Naive thymus-derived CD4-positive, alpha-beta T cell (primary cell): ENCODE results near the gene NBEA. TPM values are rescaled to one million over a fixed set of nuclear protein-coding genes. Genes with fewer than 3 reads are reported as not detected.
"Not testable (repeated sequence)": the region's sequence is repeated elsewhere in the genome, so short reads cannot be mapped to it uniquely, and the experiment has no call there.

Experiments used
- ATAC-seq: fragments of 150-1000 bp; cut with Tn5 transposase; 2 replicates; pipeline ENCODE4 v1.10.0; 2021; ENCODE audit warnings: mild to moderate bottlenecking, moderate library complexity
- CTCF ChIA-PET: fragments of 350-600 bp; sonication (Branson Sonifier 250); formaldehyde crosslinking; loops from one replicate; lab custom pipeline; 2021; ENCODE audit warnings: antibody characterized with exemption; lab: Charles Lee
- POLR2A ChIA-PET: fragments of 350-600 bp; sonication (Branson Sonifier 250); formaldehyde crosslinking; loops from one replicate; lab custom pipeline; 2021; ENCODE audit warnings: antibody characterized with exemption, inconsistent platforms; lab: Charles Lee
- DNase-seq, 9 donors: peaks; one replicate each; pipeline versions ENCODE4 v3.0.0 to v3.0.0-alpha.2; 2020 to 2022; ENCODE audit warnings: mixed read lengths in 1 of 9
- H3K27ac ChIP-seq: one replicate; pipeline ENCODE4 v1.7.0; 2013; ENCODE audit warnings: mild to moderate bottlenecking, low read depth, low read length, moderate library complexity
- H3K27me3 ChIP-seq, 2 donors: one replicate each; pipeline ENCODE4 v1.7.0; 2013; ENCODE audit warnings: low read length in 2 of 2, mild to moderate bottlenecking in 2 of 2, moderate library complexity in 2 of 2; ENCODE audit not compliant: control insufficient read depth in 2 of 2, insufficient read depth in 2 of 2
- H3K36me3 ChIP-seq, 3 experiments: 1 replicate in 2 of 3; 2 replicates in 1 of 3; pipeline ENCODE4 v1.7.0; 2013; ENCODE audit warnings: low read length in 3 of 3, mild to moderate bottlenecking in 3 of 3, moderate library complexity in 1 of 3; ENCODE audit not compliant: insufficient read depth in 3 of 3, control insufficient read depth in 2 of 3
- H3K4me1 ChIP-seq, 2 donors: one replicate each; pipeline ENCODE4 v1.7.0; 2013; ENCODE audit warnings: low read length in 2 of 2, mild to moderate bottlenecking in 2 of 2, moderate library complexity in 1 of 2; ENCODE audit not compliant: control insufficient read depth in 2 of 2, insufficient read depth in 2 of 2
- H3K4me3 ChIP-seq: 2 replicates; pipeline ENCODE4 v1.7.0; 2013; ENCODE audit warnings: mild to moderate bottlenecking, low read length
- H3K9me3 ChIP-seq, 3 experiments: 1 replicate in 2 of 3; 2 replicates in 1 of 3; pipeline ENCODE4 v1.7.0; 2013; ENCODE audit warnings: low read length in 3 of 3; ENCODE audit not compliant: control insufficient read depth in 2 of 3
- H3K27ac Mint-ChIP-seq, 9 donors: one replicate each; pipeline ENCODE4 v1.8.0; 2020 to 2022; ENCODE audit warnings: mixed read lengths in 9 of 9, mild to moderate bottlenecking in 8 of 9, moderate library complexity in 5 of 9, inconsistent platforms in 2 of 9
- H3K27me3 Mint-ChIP-seq, 5 donors: one replicate each; pipeline ENCODE4 v1.8.0; 2021 to 2022; ENCODE audit warnings: mixed read lengths in 5 of 5, mild to moderate bottlenecking in 1 of 5
- H3K36me3 Mint-ChIP-seq, 5 donors: one replicate each; pipeline ENCODE4 v1.8.0; 2020 to 2022; ENCODE audit warnings: mixed read lengths in 5 of 5, mild to moderate bottlenecking in 3 of 5, inconsistent platforms in 1 of 5
- H3K4me1 Mint-ChIP-seq, 7 donors: one replicate each; pipeline ENCODE4 v1.8.0; 2020 to 2022; ENCODE audit warnings: mixed read lengths in 7 of 7, mild to moderate bottlenecking in 3 of 7, inconsistent platforms in 1 of 7
- H3K4me3 Mint-ChIP-seq, 10 donors: one replicate each; pipeline ENCODE4 v1.8.0; 2020 to 2022; ENCODE audit warnings: mild to moderate bottlenecking in 10 of 10, mixed read lengths in 10 of 10, moderate library complexity in 6 of 10, inconsistent platforms in 2 of 10
- H3K9me3 Mint-ChIP-seq, 11 donors: one replicate each; pipeline ENCODE4 v1.8.0; 2020 to 2022; ENCODE audit warnings: mixed read lengths in 11 of 11, mild to moderate bottlenecking in 4 of 11, inconsistent platforms in 1 of 11, moderate library complexity in 1 of 11
- intact Hi-C, 2 donors: fragments of 100-400 bp; cut with micrococcal nuclease; formaldehyde crosslinking; loops; one replicate each; pipeline ENCODE4 v1.15.1; 2023
- polyA plus RNA-seq, 2 donors: library from polyadenylated mRNA; unstranded; fragments of 300-500 nt; fragmentation: Illumina TruSeq; gene quantifications; one replicate each; pipeline ENCODE4 v1.2.3, GENCODE V29; 2021
- total RNA-seq, 6 experiments: library from RNA in 5 of 6; stranded (reverse) in 5 of 6; gene quantifications; 1 replicate in 5 of 6; 2 replicates in 1 of 6; pipeline ENCODE4 v1.2.3 and lab custom pipeline; 2021 to 2026

The NBEA gene
- total and polyA plus RNA-seq, 7 experiments from 2014 or later: 0.15 to 6.3 (median 3.2) TPM

GRCh38 chr13:35028338-35028867, 86.3 kb downstream of the NBEA start:
- no peak overlapping the region for H3K4me3 Mint-ChIP-seq

DNA sequence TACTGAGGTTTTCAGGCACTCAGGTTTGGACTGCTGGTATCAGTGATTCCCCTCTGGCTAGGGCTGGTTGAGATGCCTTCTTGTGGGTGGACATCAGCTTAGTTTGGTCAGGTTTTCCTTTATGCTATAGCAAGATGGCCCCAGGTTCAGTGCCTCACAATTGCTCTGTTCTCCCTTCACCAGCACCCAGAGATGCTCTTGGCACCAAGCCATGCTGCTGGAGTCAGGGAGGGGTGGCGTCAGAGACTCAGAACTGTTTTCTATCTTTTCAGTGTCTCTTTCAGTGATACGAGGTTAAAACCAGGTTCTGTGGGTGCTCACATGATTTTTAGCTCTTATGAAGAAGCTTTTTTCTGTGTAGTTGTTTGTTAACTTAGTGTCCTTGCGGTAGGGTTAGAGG, 96.9 kb downstream of the NBEA start:
- Histone ChIP-seq H3K4me3 (no peak overlapping the region), H3K36me3 (no peaks in the 10 kb centered on the region), H3K4me1 (no peaks in the 10 kb centered on the region), H3K9me3 (no peaks in the 10 kb centered on the region), H3K27me3 (no peaks in the 10 kb centered on the region), H3K27ac (no peak overlapping the region)
- CTCF ChIA-PET: no interaction called here
- DNase-seq (no peak), ATAC-seq (no peak)
- H3K4me3 Mint-ChIP-seq: no peak overlapping the region
- peaks cover 0 to 1% (median 0%) of the 10 kb centered on the region in 7 donors for H3K4me1 Mint-ChIP-seq
- H3K9me3 Mint-ChIP-seq: peaks cover 0 to 26% (median 13%) of the 10 kb centered on the region in 11 donors
- peaks cover 0 to 22% (median 15%) of the 10 kb centered on the region in 5 donors for H3K36me3 Mint-ChIP-seq
- no peaks in the 10 kb centered on the region for H3K27me3 Mint-ChIP-seq
- intact Hi-C loops: loop anchor here in 1 of 2 donors (10.0 kb wide), 1 partner anchor 56 kb away; no protein-coding TSS in a partner anchor
- H3K27ac Mint-ChIP-seq: no peak overlapping the region
- POLR2A ChIA-PET: no interaction called here

More at GRCh38 chr13:35028338-35028867, 86.3 kb downstream of the NBEA start:
- Mint-ChIP-seq H3K9me3 (peaks cover 7 to 78% (median 27%) of the 10 kb centered on the region in 11 donors), H3K27ac (no peak overlapping the region), H3K27me3 (no peaks in the 10 kb centered on the region), H3K4me1 (peaks cover 0 to 9% (median 0%) of the 10 kb centered on the region in 7 donors), H3K36me3 (peaks cover 0 to 52% (median 31%) of the 10 kb centered on the region in 5 donors)
- DNase-seq (no peak), ATAC-seq (no peak)
- H3K9me3 ChIP-seq: no peaks in the 10 kb centered on the region
- H3K27ac ChIP-seq: no peak overlapping the region
- no peak overlapping the region for H3K4me3 ChIP-seq
- ChIA-PET POLR2A (no interaction called here), CTCF (no interaction called here)
- intact Hi-C loops: no loop called here
- H3K36me3 ChIP-seq: no peaks in the 10 kb centered on the region
- H3K27me3 ChIP-seq: no peaks in the 10 kb centered on the region
- H3K4me1 ChIP-seq: no peaks in the 10 kb centered on the region

DNA sequence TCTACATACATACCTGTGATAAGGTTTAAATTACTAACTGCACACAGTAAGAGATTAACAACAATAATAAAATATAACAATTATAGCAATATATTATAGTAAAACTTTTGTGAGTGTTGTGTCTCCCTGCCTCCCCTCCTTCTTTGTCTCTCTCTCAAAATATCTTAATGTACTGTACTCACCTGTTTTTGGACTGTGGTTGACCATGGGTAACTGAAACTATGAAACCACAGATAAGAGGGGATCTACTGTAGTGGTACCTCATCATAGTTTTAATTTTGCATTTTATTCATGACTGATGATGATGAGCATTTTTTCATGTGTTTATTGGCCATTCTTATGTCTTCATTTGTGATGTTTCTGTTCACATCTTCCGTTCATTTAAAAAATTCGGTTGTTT, 104.5 kb downstream of the NBEA start:
- H3K27ac Mint-ChIP-seq: no peak overlapping the region
- ATAC-seq (no peak), DNase-seq (no peak)
- no peaks in the 10 kb centered on the region for H3K27me3 Mint-ChIP-seq
- no peaks in the 10 kb centered on the region for H3K4me1 ChIP-seq
- ChIA-PET CTCF (no interaction called here), POLR2A (no interaction called here)
- H3K36me3 ChIP-seq: no peaks in the 10 kb centered on the region
- H3K27me3 ChIP-seq: no peaks in the 10 kb centered on the region
- H3K4me1 Mint-ChIP-seq: no peaks in the 10 kb centered on the region
- H3K4me3 ChIP-seq: no peak overlapping the region
- H3K9me3 Mint-ChIP-seq: no peaks in the 10 kb centered on the region
- intact Hi-C loops: no loop called here
- peaks cover 0 to 21% (median 7%) of the 10 kb centered on the region in 5 donors for H3K36me3 Mint-ChIP-seq
- no peak overlapping the region for H3K27ac ChIP-seq
- no peaks in the 10 kb centered on the region for H3K9me3 ChIP-seq
- no peak overlapping the region for H3K4me3 Mint-ChIP-seq

DNA sequence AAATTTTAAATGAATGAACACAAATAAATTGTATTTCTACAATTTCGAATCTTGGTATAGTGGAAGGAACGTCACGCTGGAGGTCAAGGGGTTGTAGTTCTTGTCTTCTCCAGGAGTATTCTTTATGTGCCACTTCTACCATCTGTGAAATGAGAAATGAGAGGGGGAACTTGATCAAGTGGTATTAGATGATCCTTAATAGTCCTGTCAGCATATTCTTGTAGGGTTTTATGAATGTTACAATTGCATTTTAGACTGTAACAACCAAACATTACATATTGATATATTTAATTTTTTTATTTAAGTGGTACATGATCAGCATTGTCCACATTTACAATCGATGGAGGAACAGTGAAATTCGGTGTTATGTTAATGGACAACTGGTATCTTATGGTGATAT, 113.6 kb downstream of the NBEA start:
- Mint-ChIP-seq H3K4me1 (no peaks in the 10 kb centered on the region), H3K4me3 (no peak overlapping the region), H3K27ac (no peak overlapping the region), H3K36me3 (peaks cover 0 to 23% (median 9%) of the 10 kb centered on the region in 5 donors), H3K9me3 (no peaks in the 10 kb centered on the region), H3K27me3 (no peaks in the 10 kb centered on the region)
- no peaks in the 10 kb centered on the region for H3K9me3 ChIP-seq
- H3K36me3 ChIP-seq: no peaks in the 10 kb centered on the region
- ATAC-seq (no peak), DNase-seq (no peak)
- H3K27me3 ChIP-seq: no peaks in the 10 kb centered on the region
- H3K4me1 ChIP-seq: no peaks in the 10 kb centered on the region
- H3K4me3 ChIP-seq: no peak overlapping the region
- intact Hi-C loops: no loop called here
- H3K27ac ChIP-seq: no peak overlapping the region
- ChIA-PET CTCF (no interaction called here), POLR2A (no interaction called here)

- H3K4me1 Mint-ChIP-seq: no peaks in the 10 kb centered on the region
- Histone ChIP-seq H3K9me3 (no peaks in the 10 kb centered on the region), H3K27me3 (no peaks in the 10 kb centered on the region), H3K27ac (no peak overlapping the region), H3K4me3 (no peak overlapping the region), H3K36me3 (no peaks in the 10 kb centered on the region), H3K4me1 (no peaks in the 10 kb centered on the region)
- H3K27ac Mint-ChIP-seq: no peak overlapping the region
- ATAC-seq: no peak
- ChIA-PET POLR2A (no interaction called here), CTCF (no interaction called here)
- DNase-seq: no peak
- H3K4me3 Mint-ChIP-seq: no peak overlapping the region
- peaks cover 0 to 4% (median 0%) of the 10 kb centered on the region in 11 donors for H3K9me3 Mint-ChIP-seq
- H3K27me3 Mint-ChIP-seq: no peaks in the 10 kb centered on the region
- peaks cover 0 to 28% (median 16%) of the 10 kb centered on the region in 5 donors for H3K36me3 Mint-ChIP-seq
- intact Hi-C loops: no loop called here
Observed at GRCh38 chr13:35057858-35058257, 115.8 kb downstream of the NBEA start.

DNA sequence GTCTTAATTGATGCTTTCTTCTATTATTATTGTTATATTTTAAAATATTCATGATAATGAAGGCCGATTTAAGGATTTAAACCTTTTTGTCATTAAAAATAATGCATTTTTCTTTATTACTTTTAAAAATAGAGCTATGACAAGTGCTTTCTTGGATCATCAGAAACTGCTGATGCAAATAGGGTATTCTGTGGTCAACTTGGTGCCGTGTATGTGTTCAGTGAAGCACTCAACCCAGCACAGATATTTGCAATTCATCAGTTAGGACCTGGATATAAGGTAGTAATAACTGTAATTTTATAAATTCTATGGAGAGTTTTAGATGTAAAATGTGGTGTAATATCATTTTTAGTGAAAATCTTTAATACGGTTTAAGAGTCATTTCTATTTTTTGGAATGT, 116.5 kb downstream of the NBEA start:
- CTCF ChIA-PET, H3K36me3 ChIP-seq, H3K9me3 Mint-ChIP-seq, H3K4me1 Mint-ChIP-seq, H3K27ac Mint-ChIP-seq, H3K4me3 Mint-ChIP-seq, H3K27me3 ChIP-seq, H3K9me3 ChIP-seq, POLR2A ChIA-PET, H3K27me3 Mint-ChIP-seq, H3K4me1 ChIP-seq, DNase-seq, H3K27ac ChIP-seq, intact Hi-C loops, ATAC-seq, H3K4me3 ChIP-seq: not testable (repeated sequence)
- H3K36me3 Mint-ChIP-seq: peaks cover 0 to 28% (median 19%) of the 10 kb centered on the region in 5 donors

GRCh38 chr13:35086667-35087066, 144.6 kb downstream of the NBEA start:
- no peaks in the 10 kb centered on the region for H3K36me3 ChIP-seq
- no peak for ATAC-seq
- CTCF ChIA-PET: no interaction called here

More at GRCh38 chr13:35086667-35087066, 144.6 kb downstream of the NBEA start:
- intact Hi-C loops: no loop called here
- Histone ChIP-seq H3K27ac (no peak overlapping the region), H3K27me3 (no peaks in the 10 kb centered on the region), H3K4me3 (no peak overlapping the region), H3K9me3 (no peaks in the 10 kb centered on the region), H3K4me1 (no peaks in the 10 kb centered on the region)
- peaks cover 3 to 44% (median 24%) of the 10 kb centered on the region in 11 donors for H3K9me3 Mint-ChIP-seq
- H3K4me1 Mint-ChIP-seq: no peaks in the 10 kb centered on the region
- no peaks in the 10 kb centered on the region for H3K27me3 Mint-ChIP-seq
- H3K4me3 Mint-ChIP-seq: no peak overlapping the region
- no peak overlapping the region for H3K27ac Mint-ChIP-seq
- POLR2A ChIA-PET: no interaction called here
- DNase-seq: no peak
- H3K36me3 Mint-ChIP-seq: peaks cover 0 to 21% (median 11%) of the 10 kb centered on the region in 5 donors
